Measurements from ENCODE around the gene SPANXB1.
"Not testable (repeated sequence)": the region's sequence is repeated elsewhere in the genome, so short reads cannot be mapped to it uniquely, and the experiment has no call there.

The SPANXB1 gene

GRCh38 chrX:141002568-141002967 is at the start of gene SPANXB1:
Gene SPANXB1 (plus strand): TSS chrX:141002594. CDS start chrX:141002694, 100 bp downstream.
- H3K4me1 Mint-ChIP-seq (ENCODE audit: low read depth); H3K9me3 Mint-ChIP-seq; H3K27me3 Mint-ChIP-seq (ENCODE audit: low read depth); H3K36me3 Mint-ChIP-seq (ENCODE audit: low read depth); H3K4me3 Mint-ChIP-seq; H3K27ac Mint-ChIP-seq: not testable (repeated sequence)

- H3K4me3 Mint-ChIP-seq, result no peak overlapping the region
- no peak overlapping the region for H3K27ac Mint-ChIP-seq
- no peaks in the 10 kb centered on the region for H3K27me3 Mint-ChIP-seq (ENCODE audit: low read depth)
- H3K4me1 Mint-ChIP-seq (ENCODE audit: low read depth), result no peaks in the 10 kb centered on the region
- H3K36me3 Mint-ChIP-seq (ENCODE audit: low read depth), result no peaks in the 10 kb centered on the region
- H3K9me3 Mint-ChIP-seq, result no peaks in the 10 kb centered on the region
These were observed 35.4 kb upstream of the SPANXB1 start for GRCh38 chrX:140967036-140967435.

- Mint-ChIP-seq H3K27ac (no peak overlapping the region), H3K4me3 (no peak overlapping the region), H3K36me3 (ENCODE audit: low read depth) (no peaks in the 10 kb centered on the region), H3K9me3 (no peaks in the 10 kb centered on the region), H3K27me3 (ENCODE audit: low read depth) (no peaks in the 10 kb centered on the region), H3K4me1 (ENCODE audit: low read depth) (no peaks in the 10 kb centered on the region)
These were observed 31.1 kb upstream of the SPANXB1 start for GRCh38 chrX:140971099-140971795.

GRCh38 chrX:140975472-140975871 is 26.9 kb upstream of the SPANXB1 start:
- no peak overlapping the region for H3K27ac Mint-ChIP-seq
- no peaks in the 10 kb centered on the region for H3K27me3 Mint-ChIP-seq (ENCODE audit: low read depth)
- H3K4me3 Mint-ChIP-seq, result no peak overlapping the region
- no peaks in the 10 kb centered on the region for H3K9me3 Mint-ChIP-seq
- H3K36me3 Mint-ChIP-seq (ENCODE audit: low read depth), result no peaks in the 10 kb centered on the region
- no peaks in the 10 kb centered on the region for H3K4me1 Mint-ChIP-seq (ENCODE audit: low read depth)

- H3K36me3 Mint-ChIP-seq (ENCODE audit: low read depth), result no peaks in the 10 kb centered on the region
- H3K4me1 Mint-ChIP-seq (ENCODE audit: low read depth), result no peaks in the 10 kb centered on the region
- no peak overlapping the region for H3K4me3 Mint-ChIP-seq
- H3K27me3 Mint-ChIP-seq (ENCODE audit: low read depth), result no peaks in the 10 kb centered on the region
- H3K27ac Mint-ChIP-seq, result no peak overlapping the region
- no peaks in the 10 kb centered on the region for H3K9me3 Mint-ChIP-seq
These were observed 22.1 kb upstream of the SPANXB1 start for GRCh38 chrX:140980271-140980670.

- Mint-ChIP-seq H3K9me3 (no peaks in the 10 kb centered on the region), H3K27me3 (ENCODE audit: low read depth) (no peaks in the 10 kb centered on the region), H3K4me1 (ENCODE audit: low read depth) (no peaks in the 10 kb centered on the region), H3K27ac (no peak overlapping the region), H3K4me3 (no peak overlapping the region), H3K36me3 (ENCODE audit: low read depth) (no peaks in the 10 kb centered on the region)
These were observed 18.7 kb upstream of the SPANXB1 start for GRCh38 chrX:140983730-140984129.

GRCh38 chrX:141005243-141005642 is 2.8 kb downstream of the SPANXB1 start:
- H3K9me3 Mint-ChIP-seq; H3K4me1 Mint-ChIP-seq (ENCODE audit: low read depth); H3K4me3 Mint-ChIP-seq; H3K27me3 Mint-ChIP-seq (ENCODE audit: low read depth); H3K36me3 Mint-ChIP-seq (ENCODE audit: low read depth); H3K27ac Mint-ChIP-seq: not testable (repeated sequence)

- H3K4me3 Mint-ChIP-seq; H3K4me1 Mint-ChIP-seq (ENCODE audit: low read depth); H3K27ac Mint-ChIP-seq; H3K36me3 Mint-ChIP-seq (ENCODE audit: low read depth); H3K27me3 Mint-ChIP-seq (ENCODE audit: low read depth); H3K9me3 Mint-ChIP-seq: not testable (repeated sequence)
These were observed 41.9 kb downstream of the SPANXB1 start for GRCh38 chrX:141044246-141044645.

GRCh38 chrX:141049878-141050277 is 47.5 kb downstream of the SPANXB1 start:
- H3K27ac Mint-ChIP-seq; H3K4me1 Mint-ChIP-seq (ENCODE audit: low read depth); H3K27me3 Mint-ChIP-seq (ENCODE audit: low read depth); H3K9me3 Mint-ChIP-seq; H3K4me3 Mint-ChIP-seq; H3K36me3 Mint-ChIP-seq (ENCODE audit: low read depth): not testable (repeated sequence)

- not testable (repeated sequence) for H3K9me3 Mint-ChIP-seq; H3K27me3 Mint-ChIP-seq (ENCODE audit: low read depth); H3K4me3 Mint-ChIP-seq; H3K27ac Mint-ChIP-seq; H3K36me3 Mint-ChIP-seq (ENCODE audit: low read depth); H3K4me1 Mint-ChIP-seq (ENCODE audit: low read depth)
These were observed 49.7 kb downstream of the SPANXB1 start for GRCh38 chrX:141052098-141052497.
